Measurements from ENCODE around the gene SEC22A. TPM values are rescaled to one million over a fixed set of nuclear protein-coding genes. Genes with fewer than 3 reads are reported as not detected.

Gene SEC22A
- total and polyA plus RNA-seq, 9 donors, result 10.2 to 45.3 (median 19.9) TPM

GRCh38 chr3:123322866-123323265 lies 121.1 kb downstream of the SEC22A start:
- TF ChIP-seq POLR2A (IDR thresholded peaks at IDR 0.05) (no peak), EP300 (IDR thresholded peaks at IDR 0.05) (no peak), CTCF (IDR thresholded peaks at IDR 0.05) (no peak)
- H3K27me3 ChIP-seq, result no peaks in the 10 kb centered on the region
- DNase-seq, result no peak
- no peaks in the 10 kb centered on the region for H3K9me3 ChIP-seq
- H3K4me1 ChIP-seq (ENCODE audit: insufficient read depth), result no peaks in the 10 kb centered on the region
- 85 to 87% (median 85%) methylated on average over 11 of the region's 11 CpGs for WGBS, 3 donors
- intact Hi-C loops (cut with DNase I), result no loop called here
- no peak overlapping the region for H3K4me3 ChIP-seq
- no peaks in the 10 kb centered on the region for H3K36me3 ChIP-seq
- H3K27ac ChIP-seq, result no peak overlapping the region

Small RNA genes within 50 kb of the gene (microRNA-seq; reads per million reads assigned to microRNA genes)
- gene MIR7110, result 0 reads per million in 3 donors

Other genes starting within 250 kb of the SEC22A start
- gene SEMA5B, start 174.2 kb upstream of the SEC22A start, total RNA-seq, result 1 to 10 TPM in 3 of 7 donors, under 1 TPM in 4; 0.22 to 2.4 (median 0.36) TPM
- 1 to 10 TPM; 1.3 to 3.1 TPM for gene SEMA5B, start 174.2 kb upstream of the SEC22A start, polyA plus RNA-seq
- 10 to 100 TPM; 11.2 to 30.6 (median 24.3) TPM for gene PDIA5, start 134.9 kb upstream of the SEC22A start, total RNA-seq
- 10 to 100 TPM; 16.6 to 58.3 TPM for gene PDIA5, start 134.9 kb upstream of the SEC22A start, polyA plus RNA-seq
- 10 to 100 TPM in 6 of 7 donors, 1 to 10 TPM in 1; 5.3 to 36.2 (median 25.6) TPM for gene ADCY5, start 247.1 kb downstream of the SEC22A start, total RNA-seq
- gene ADCY5, start 247.1 kb downstream of the SEC22A start, polyA plus RNA-seq, result 10 to 100 TPM; 15.4 to 17.1 TPM